Trophoblast cell (in vitro differentiated cells and primary cell): ENCODE results near the gene HRH4.

Source experiments
- DNase-seq, 2 donors: peaks; one replicate each; pipeline ENCODE4 v3.0.0-alpha.2; 2016
- H2AFZ ChIP-seq: 2 replicates; pipeline ENCODE4 v1.6.1; 2013; ENCODE audit warnings: low read length, moderate library complexity, mild to moderate bottlenecking; ENCODE audit not compliant: insufficient read depth, poor library complexity
- H2AK5ac ChIP-seq: 2 replicates; pipeline ENCODE4 v1.6.1; 2013; ENCODE audit warnings: mild to moderate bottlenecking, low read length
- H2BK120ac ChIP-seq: 2 replicates; pipeline ENCODE4 v1.6.1; 2013; ENCODE audit warnings: low read length, mild to moderate bottlenecking, moderate library complexity; ENCODE audit not compliant: insufficient read depth, poor library complexity
- H2BK12ac ChIP-seq: 2 replicates; pipeline ENCODE4 v1.6.1; 2013; ENCODE audit warnings: mild to moderate bottlenecking, low read length, moderate library complexity
- H2BK5ac ChIP-seq: 2 replicates; pipeline ENCODE4 v1.6.1; 2013; ENCODE audit warnings: low read length, low read depth, moderate library complexity, mild to moderate bottlenecking; ENCODE audit not compliant: poor library complexity
- H3K14ac ChIP-seq: 2 replicates; pipeline ENCODE4 v1.6.1; 2013; ENCODE audit warnings: mild to moderate bottlenecking, low read length
- H3K18ac ChIP-seq: 2 replicates; pipeline ENCODE4 v1.6.1; 2013; ENCODE audit warnings: mild to moderate bottlenecking, low read length
- H3K23ac ChIP-seq: 2 replicates; pipeline ENCODE4 v1.6.1; 2013; ENCODE audit warnings: low read length
- H3K27ac ChIP-seq: 2 replicates; pipeline ENCODE4 v1.5.1; 2013; ENCODE audit warnings: low read depth, mild to moderate bottlenecking, inconsistent platforms, low read length, moderate library complexity
- H3K27me3 ChIP-seq: 2 replicates; pipeline ENCODE4 v1.6.1; 2013; ENCODE audit warnings: inconsistent platforms, mild to moderate bottlenecking, low read length, moderate library complexity; ENCODE audit not compliant: insufficient read depth
- H3K36me3 ChIP-seq, 2 experiments: 1 replicate in 1 of 2; 2 replicates in 1 of 2; pipeline ENCODE4 v1.6.1; 2013; ENCODE audit warnings: low read length in 2 of 2, mild to moderate bottlenecking in 2 of 2, moderate library complexity in 1 of 2; ENCODE audit not compliant: insufficient read depth in 2 of 2, control insufficient read depth in 1 of 2
- H3K4ac ChIP-seq: 2 replicates; pipeline ENCODE4 v1.6.1; 2013; ENCODE audit warnings: low read depth, mild to moderate bottlenecking, low read length, moderate library complexity
- H3K4me1 ChIP-seq, 2 experiments: 1 replicate in 1 of 2; 2 replicates in 1 of 2; pipeline ENCODE4 v1.6.1; 2013; ENCODE audit warnings: low read length in 2 of 2, mild to moderate bottlenecking in 2 of 2, moderate library complexity in 1 of 2; ENCODE audit not compliant: insufficient read depth in 2 of 2, control insufficient read depth in 1 of 2
- H3K4me2 ChIP-seq: 2 replicates; pipeline ENCODE4 v1.6.1; 2013; ENCODE audit warnings: inconsistent platforms, mild to moderate bottlenecking, low read length, moderate library complexity
- H3K4me3 ChIP-seq: 2 replicates; pipeline ENCODE4 v1.5.1; 2013; ENCODE audit warnings: mild to moderate bottlenecking, low read depth, low read length, inconsistent platforms
- H3K79me1 ChIP-seq: one replicate; pipeline ENCODE4 v1.6.1; 2013; ENCODE audit warnings: low read length
- H3K79me2 ChIP-seq: 2 replicates; pipeline ENCODE4 v1.6.1; 2013; ENCODE audit warnings: low read length, mild to moderate bottlenecking; ENCODE audit not compliant: control insufficient read depth, insufficient read depth, poor library complexity
- H3K9ac ChIP-seq: 2 replicates; pipeline ENCODE4 v1.6.1; 2013; ENCODE audit warnings: mild to moderate bottlenecking, low read length
- H3K9me3 ChIP-seq: 2 replicates; pipeline ENCODE4 v1.6.1; 2013; ENCODE audit warnings: low read depth, mild to moderate bottlenecking, control low read depth, inconsistent platforms, low read length; ENCODE audit not compliant: insufficient read depth
- H4K12ac ChIP-seq: 2 replicates; pipeline ENCODE4 v1.6.1; 2013; ENCODE audit warnings: low read depth, mild to moderate bottlenecking, low read length, moderate library complexity
- H4K8ac ChIP-seq: 2 replicates; pipeline ENCODE4 v1.6.1; 2013; ENCODE audit warnings: low read depth, mild to moderate bottlenecking, low read length, moderate library complexity
- H4K91ac ChIP-seq: one replicate; pipeline ENCODE4 v1.6.1; 2013; ENCODE audit warnings: low read depth, mild to moderate bottlenecking, low read length, moderate library complexity
- WGBS: extraction: QIAGEN DNeasy Blood & Tissue Kit; methylation state at CpG from one replicate; pipeline ENCODE4 v1.1.7; 2013; ENCODE audit warnings: missing lambda C conversion rate; ENCODE audit not compliant: insufficient read length, insufficient coverage; ENCODE audit errors: extremely low coverage; 5-methylcytosine and 5-hydroxymethylcytosine counted together

The HRH4 gene

GRCh38 chr18:24436939-24437338, 23.5 kb upstream of the HRH4 start:
- H2BK5ac ChIP-seq, result no peak overlapping the region
- peaks cover 4% of the 10 kb centered on the region in 2 experiments for H3K36me3 ChIP-seq
- H3K14ac ChIP-seq, result no peak overlapping the region
- no peaks in the 10 kb centered on the region for H3K4me1 ChIP-seq
- H2BK120ac ChIP-seq, result no peak overlapping the region
- WGBS, result 100% methylated on average over 1 of the region's 1 CpG
- no peaks in the 10 kb centered on the region for H3K79me1 ChIP-seq
- H3K4me3 ChIP-seq, result no peak overlapping the region
- H3K4me2 ChIP-seq, result no peak overlapping the region
- H4K8ac ChIP-seq, result no peak overlapping the region
- no peaks in the 10 kb centered on the region for H3K27me3 ChIP-seq
- no peak overlapping the region for H3K18ac ChIP-seq
- H3K27ac ChIP-seq, result no peak overlapping the region
- no peak overlapping the region for H2AK5ac ChIP-seq
- H2AFZ ChIP-seq, result no peak overlapping the region
- no peaks in the 10 kb centered on the region for H3K79me2 ChIP-seq
- H3K9me3 ChIP-seq, result no peaks in the 10 kb centered on the region
- no peak overlapping the region for H3K9ac ChIP-seq
- H3K4ac ChIP-seq, result no peak overlapping the region
- no peak overlapping the region for H4K91ac ChIP-seq
- H3K23ac ChIP-seq, result no peak overlapping the region
- no peak overlapping the region for H4K12ac ChIP-seq
- DNase-seq, result no peak
- no peak overlapping the region for H2BK12ac ChIP-seq

- Histone ChIP-seq H3K27ac (no peak overlapping the region), H3K4ac (no peak overlapping the region), H4K91ac (no peak overlapping the region), H2AFZ (no peak overlapping the region), H3K27me3 (no peaks in the 10 kb centered on the region), H3K14ac (no peak overlapping the region), H2AK5ac (no peak overlapping the region), H3K4me2 (no peak overlapping the region), H2BK5ac (no peak overlapping the region), H3K18ac (no peak overlapping the region), H3K79me1 (no peaks in the 10 kb centered on the region), H4K8ac (no peak overlapping the region), H2BK120ac (no peak overlapping the region), H2BK12ac (no peak overlapping the region), H3K9me3 (no peaks in the 10 kb centered on the region), H3K4me1 (no peaks in the 10 kb centered on the region), H4K12ac (no peak overlapping the region), H3K36me3 (peaks cover 5 to 8% of the 10 kb centered on the region in 2 experiments), H3K4me3 (no peak overlapping the region), H3K9ac (no peak overlapping the region), H3K79me2 (no peaks in the 10 kb centered on the region), H3K23ac (no peak overlapping the region)
- no CpG with 5 or more reads among the region's 2 CpGs for WGBS
- no peak for DNase-seq
Observed at GRCh38 chr18:24443870-24444269, 16.6 kb upstream of the HRH4 start.

GRCh38 chr18:24446453-24446852, 14.0 kb upstream of the HRH4 start:
- Histone ChIP-seq H3K18ac (no peak overlapping the region), H3K27ac (no peak overlapping the region), H3K9ac (no peak overlapping the region), H3K4me1 (no peaks in the 10 kb centered on the region), H3K4me2 (no peak overlapping the region), H2AK5ac (no peak overlapping the region), H3K9me3 (no peaks in the 10 kb centered on the region), H3K4ac (no peak overlapping the region), H2BK5ac (no peak overlapping the region), H3K27me3 (no peaks in the 10 kb centered on the region), H2BK12ac (no peak overlapping the region), H4K91ac (no peak overlapping the region), H3K14ac (no peak overlapping the region), H2AFZ (no peak overlapping the region), H3K79me1 (no peaks in the 10 kb centered on the region), H3K79me2 (no peaks in the 10 kb centered on the region), H4K8ac (no peak overlapping the region), H3K36me3 (peaks cover 3 to 11% of the 10 kb centered on the region in 2 experiments), H3K4me3 (no peak overlapping the region), H2BK120ac (no peak overlapping the region), H3K23ac (no peak overlapping the region), H4K12ac (no peak overlapping the region)
- whole genome bisulfite sequencing, result no CpG with 5 or more reads among the region's 1 CpG
- DNase-seq, result no peak

GRCh38 chr18:24446953-24447538, 13.4 kb upstream of the HRH4 start:
- no peak overlapping the region for H2BK12ac ChIP-seq
- H4K12ac ChIP-seq, result no peak overlapping the region
- H2AFZ ChIP-seq, result no peak overlapping the region
- H3K23ac ChIP-seq, result no peak overlapping the region
- no peaks in the 10 kb centered on the region for H3K27me3 ChIP-seq
- no peak overlapping the region for H3K4me3 ChIP-seq
- WGBS, result no CpG with 5 or more reads among the region's 1 CpG
- no peak overlapping the region for H3K4ac ChIP-seq
- no peak overlapping the region for H3K14ac ChIP-seq
- no peaks in the 10 kb centered on the region for H3K79me1 ChIP-seq
- peaks cover 3 to 13% of the 10 kb centered on the region in 2 experiments for H3K36me3 ChIP-seq
- no peak overlapping the region for H4K91ac ChIP-seq
- no peak overlapping the region for H3K18ac ChIP-seq
- H3K79me2 ChIP-seq, result no peaks in the 10 kb centered on the region
- no peak overlapping the region for H2AK5ac ChIP-seq
- H4K8ac ChIP-seq, result no peak overlapping the region
- H3K27ac ChIP-seq, result no peak overlapping the region
- H2BK120ac ChIP-seq, result no peak overlapping the region
- H3K4me1 ChIP-seq, result no peaks in the 10 kb centered on the region
- H3K4me2 ChIP-seq, result no peak overlapping the region
- no peak overlapping the region for H3K9ac ChIP-seq
- H2BK5ac ChIP-seq, result no peak overlapping the region
- no peak for DNase-seq
- no peaks in the 10 kb centered on the region for H3K9me3 ChIP-seq
